IMR-90 (cell line): ENCODE results near the gene PLD5. TPM values are rescaled to one million over a fixed set of nuclear protein-coding genes. Genes with fewer than 3 reads are reported as not detected.
"Not testable (repeated sequence)": the region's sequence is repeated elsewhere in the genome, so short reads cannot be mapped to it uniquely, and the experiment has no call there.

Experiments
- ATAC-seq: fragments of 200-7000 bp; cut with Tn5 transposase; 2 replicates; pipeline ENCODE4 v1.9.1; 2020; ENCODE audit warnings: low read depth, mild to moderate bottlenecking, moderate library complexity
- BruUV-seq: library from RNA; stranded (reverse); fragments of 400-500 nt; replicated peaks from 2 replicates; lab custom pipeline; 2021; lab: Mats Ljungman, UMichigan
- CTCF ChIA-PET: fragments of 300-600 bp; formaldehyde crosslinking; extraction: SDS; loops from one replicate; lab custom pipeline; 2021; ENCODE audit warnings: antibody characterized with exemption; lab: Yijun Ruan, JAX
- POLR2A ChIA-PET: fragments of 300-600 bp; sonication (Branson Sonifier 250); formaldehyde crosslinking; loops from one replicate; lab custom pipeline; 2022; ENCODE audit warnings: antibody characterized with exemption; ENCODE audit not compliant: unreplicated experiment; lab: Charles Lee
- DNase-seq: peaks from one replicate; pipeline ENCODE4 v3.0.0; 2013
- H2AFZ ChIP-seq: replicated peaks from 2 replicates; pipeline ENCODE3; 2013; ENCODE audit warnings: low read length, mild to moderate bottlenecking; ENCODE audit not compliant: poor library complexity
- H2AK5ac ChIP-seq: 2 replicates; pipeline ENCODE4 v1.6.1; 2013; ENCODE audit warnings: low read depth, low read length, inconsistent platforms
- H2AK9ac ChIP-seq: replicated peaks from 2 replicates; pipeline ENCODE3; 2013; ENCODE audit warnings: mild to moderate bottlenecking, low read depth, low read length, moderate library complexity; ENCODE audit not compliant: poor library complexity
- H2BK120ac ChIP-seq: 2 replicates; pipeline ENCODE4 v1.6.1; 2013; ENCODE audit warnings: low read depth, low read length, inconsistent platforms
- H2BK15ac ChIP-seq: 3 replicates; pipeline ENCODE4 v1.6.1; 2013; ENCODE audit warnings: low read depth, low read length, inconsistent platforms
- H2BK20ac ChIP-seq: 2 replicates; pipeline ENCODE4 v1.6.1; 2013; ENCODE audit warnings: low read depth, mild to moderate bottlenecking, inconsistent platforms, low read length, moderate library complexity
- H2BK5ac ChIP-seq: 2 replicates; pipeline ENCODE4 v1.6.1; 2013; ENCODE audit warnings: mild to moderate bottlenecking, low read depth, low read length, inconsistent platforms; ENCODE audit not compliant: poor library complexity, severe bottlenecking
- H3K14ac ChIP-seq: replicated peaks from 2 replicates; pipeline ENCODE4 v1.6.1; 2013; ENCODE audit warnings: low read depth, low read length, inconsistent platforms
- H3K18ac ChIP-seq: 2 replicates; pipeline ENCODE4 v1.6.1; 2013; ENCODE audit warnings: low read depth, low read length, control low read depth
- H3K23ac ChIP-seq: 2 replicates; pipeline ENCODE4 v1.6.1; 2013; ENCODE audit warnings: low read depth, low read length, inconsistent platforms
- H3K27ac ChIP-seq: 2 replicates; pipeline ENCODE4 v1.5.1; 2013; ENCODE audit warnings: mild to moderate bottlenecking, control low read depth, low read length; ENCODE audit not compliant: insufficient read depth
- H3K27me3 ChIP-seq: 2 replicates; pipeline ENCODE4 v1.6.1; 2013; ENCODE audit warnings: low read length; ENCODE audit not compliant: control insufficient read depth, insufficient read depth
- H3K36me3 ChIP-seq: 2 replicates; pipeline ENCODE4 v1.6.1; 2013; ENCODE audit warnings: low read length, mixed read lengths; ENCODE audit not compliant: control insufficient read depth, insufficient read depth
- H3K4ac ChIP-seq: 2 replicates; pipeline ENCODE4 v1.6.1; 2013; ENCODE audit warnings: low read depth, low read length, inconsistent platforms
- H3K4me1 ChIP-seq: 2 replicates; pipeline ENCODE4 v1.6.1; 2013; ENCODE audit warnings: low read length, mixed read lengths; ENCODE audit not compliant: control insufficient read depth, insufficient read depth
- H3K4me2 ChIP-seq: 2 replicates; pipeline ENCODE4 v1.6.1; 2013; ENCODE audit warnings: low read depth, mild to moderate bottlenecking, control low read depth, low read length, moderate library complexity
- H3K4me3 ChIP-seq: 2 replicates; pipeline ENCODE4 v1.5.1; 2013; ENCODE audit warnings: low read depth, mild to moderate bottlenecking, control low read depth, low read length, moderate library complexity; ENCODE audit not compliant: insufficient read depth
- H3K56ac ChIP-seq: 2 replicates; pipeline ENCODE4 v1.6.1; 2013; ENCODE audit warnings: low read length, inconsistent platforms; ENCODE audit not compliant: insufficient read depth; ENCODE audit errors: extremely low read depth
- H3K79me1 ChIP-seq, 2 experiments: 2 replicates each; pipeline ENCODE4 v1.6.1; 2013; ENCODE audit warnings: low read length in 2 of 2, inconsistent platforms in 1 of 2, low read depth in 1 of 2
- H3K9ac ChIP-seq: 2 replicates; pipeline ENCODE4 v1.6.1; 2013; ENCODE audit warnings: low read depth, low read length, control low read depth
- H3K9me1 ChIP-seq: 2 replicates; pipeline ENCODE4 v1.6.1; 2013; ENCODE audit warnings: low read length, inconsistent platforms; ENCODE audit not compliant: insufficient read depth
- H3K9me3 ChIP-seq: 2 replicates; pipeline ENCODE4 v1.6.1; 2013; ENCODE audit warnings: low read length; ENCODE audit not compliant: control insufficient read depth, insufficient read depth
- H4K20me1 ChIP-seq: 2 replicates; pipeline ENCODE4 v1.6.1; 2013; ENCODE audit warnings: low read length, inconsistent platforms; ENCODE audit not compliant: insufficient read depth
- H4K5ac ChIP-seq: 2 replicates; pipeline ENCODE4 v1.6.1; 2013; ENCODE audit warnings: mild to moderate bottlenecking, low read depth, low read length, control low read depth
- H4K8ac ChIP-seq, 2 experiments: 2 replicates each; pipeline ENCODE4 v1.6.1; 2013; ENCODE audit warnings: low read depth in 2 of 2, low read length in 2 of 2, control low read depth in 1 of 2, inconsistent platforms in 1 of 2
- H4K91ac ChIP-seq: 2 replicates; pipeline ENCODE4 v1.6.1; 2013; ENCODE audit warnings: low read depth, low read length, inconsistent platforms; ENCODE audit not compliant: insufficient read depth
- WGBS, 2 experiments: methylation state at CpG; one replicate each; pipeline versions ENCODE4 v1.1.5 to v1.1.7; 2013; ENCODE audit warnings: missing lambda C conversion rate in 2 of 2; ENCODE audit not compliant: insufficient read length in 1 of 2; ENCODE audit errors: extremely low coverage in 2 of 2; 5-methylcytosine and 5-hydroxymethylcytosine counted together
- dilution Hi-C: fragments of 300-500 bp; cut with HindIII; formaldehyde crosslinking; loops from one replicate; pipeline ENCODE4 v1.14.3; 2018; ENCODE audit warnings: low sequenced_read_pairs; ENCODE audit not compliant: unreplicated experiment
- in situ Hi-C: fragments of 300-500 bp; cut with MboI; formaldehyde crosslinking; loops from 3 replicates; pipeline ENCODE4 v1.14.3; 2019; ENCODE audit warnings: low sequenced_read_pairs, inconsistent platforms, mixed read lengths
- intact Hi-C: fragments of 100-400 bp; cut with micrococcal nuclease; formaldehyde crosslinking; loops from 2 replicates; pipeline ENCODE4 v1.10.0; 2022
- polyA plus RNA-seq, 3 experiments: library from polyadenylated mRNA; depleted of rRNA; stranded (reverse); fragments of >200 nt; gene quantifications; 2 replicates each; pipeline ENCODE4 v1.2.3, GENCODE V29; 2012; ENCODE audit warnings: low replicate concordance in 1 of 3
- total RNA-seq: library from RNA; depleted of rRNA; stranded (reverse); fragments of >200 nt; gene quantifications from 2 replicates; pipeline ENCODE4 v1.2.3, GENCODE V29; 2012

Gene PLD5
- total and polyA plus RNA-seq, 2 of the 4 experiments (the other 2 are of a cell fraction), result not detected

- H2BK20ac ChIP-seq, H2BK120ac ChIP-seq, H3K23ac ChIP-seq, H3K4me1 ChIP-seq, H3K27ac ChIP-seq, POLR2A ChIA-PET, H3K4me3 ChIP-seq, H3K9ac ChIP-seq, DNase-seq, H4K5ac ChIP-seq, H3K36me3 ChIP-seq, H2AFZ ChIP-seq, dilution Hi-C loops, H4K20me1 ChIP-seq, H3K4ac ChIP-seq, H3K14ac ChIP-seq, H2BK15ac ChIP-seq, H2AK5ac ChIP-seq, H4K8ac ChIP-seq, H3K79me1 ChIP-seq, H3K9me3 ChIP-seq, BruUV-seq, H3K56ac ChIP-seq, H2AK9ac ChIP-seq, H4K91ac ChIP-seq, CTCF ChIA-PET, intact Hi-C loops, H3K27me3 ChIP-seq, H3K4me2 ChIP-seq, H3K18ac ChIP-seq, H3K9me1 ChIP-seq, in situ Hi-C loops, ATAC-seq, H2BK5ac ChIP-seq: not testable (repeated sequence)
- no CpG with 5 or more reads among the region's 5 CpGs for WGBS, 2 experiments
Measured at GRCh38 chr1:242330865-242331264, 193.6 kb downstream of the PLD5 start.
